SK-MEL-5 (cell line): ENCODE measurements around the gene ZNF521. TPM values are rescaled to one million over a fixed set of nuclear protein-coding genes. Genes with fewer than 3 reads are reported as not detected.
"Not testable (repeated sequence)": the region's sequence is repeated elsewhere in the genome, so short reads cannot be mapped to it uniquely, and the experiment has no call there.

Source experiments
- DNase-seq: peaks from one replicate; pipeline ENCODE4 v3.0.0-alpha.2; 2016; ENCODE audit warnings: low read depth, low spot score
- in situ Hi-C: cut with HindIII; loops from 2 replicates; pipeline ENCODE4 v1.10.0; 2016; ENCODE audit warnings: low sequenced_read_pairs, high pct_unique_total_duplicates, low pct_unique_long_range_greater_than_20kb
- total RNA-seq: library from RNA; depleted of rRNA; stranded (reverse); fragments of >200 nt; shearing (Covaris generic); gene quantifications from 2 replicates; pipeline ENCODE4 v1.2.3, GENCODE V29; 2014

ZNF521 gene
- total RNA-seq, 1 experiment from 2014 or later = 1.9 TPM

DNA sequence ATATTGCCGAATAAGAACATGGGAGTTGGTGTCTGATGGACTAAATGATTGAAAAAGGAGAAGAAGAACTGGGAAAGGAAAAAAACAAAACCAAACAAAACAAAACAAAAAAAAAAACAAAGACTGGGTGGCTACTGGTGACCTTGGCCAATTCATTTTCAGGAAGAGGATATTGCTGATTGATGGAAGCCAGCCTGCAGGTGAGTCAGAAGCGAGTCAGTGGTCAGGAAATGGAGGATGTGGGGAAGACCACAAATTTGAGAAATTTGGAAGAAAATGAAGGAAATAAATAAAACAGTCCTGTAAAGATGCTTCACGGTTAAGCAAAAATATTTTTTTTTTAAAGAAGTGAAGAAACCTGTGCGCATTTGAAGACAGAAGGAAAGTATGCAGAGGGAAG is 296.9 kb downstream of the ZNF521 start:
- in situ Hi-C loops = no loop called here
- DNase-seq = no peak

DNA sequence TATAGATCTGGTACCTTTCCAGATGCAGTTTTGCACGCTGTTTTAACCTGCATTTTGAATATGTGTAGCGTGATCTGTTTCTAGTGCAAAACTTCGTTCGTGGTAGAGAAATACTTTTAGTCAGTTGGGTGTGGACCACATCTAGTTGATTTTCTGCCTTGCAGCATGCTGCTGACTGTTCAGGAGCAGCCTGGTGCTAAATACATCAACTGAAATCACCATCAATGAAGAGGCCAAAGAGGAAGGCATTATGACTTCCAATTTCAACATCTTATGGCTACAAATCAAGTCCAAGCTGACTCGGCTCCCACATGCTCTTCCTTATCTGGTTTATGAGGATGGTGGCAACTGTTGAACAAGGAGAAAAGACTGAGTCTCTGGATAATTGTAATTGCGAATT is 298.5 kb downstream of the ZNF521 start:
- in situ Hi-C loops = no loop called here
- DNase-seq = no peak

DNA sequence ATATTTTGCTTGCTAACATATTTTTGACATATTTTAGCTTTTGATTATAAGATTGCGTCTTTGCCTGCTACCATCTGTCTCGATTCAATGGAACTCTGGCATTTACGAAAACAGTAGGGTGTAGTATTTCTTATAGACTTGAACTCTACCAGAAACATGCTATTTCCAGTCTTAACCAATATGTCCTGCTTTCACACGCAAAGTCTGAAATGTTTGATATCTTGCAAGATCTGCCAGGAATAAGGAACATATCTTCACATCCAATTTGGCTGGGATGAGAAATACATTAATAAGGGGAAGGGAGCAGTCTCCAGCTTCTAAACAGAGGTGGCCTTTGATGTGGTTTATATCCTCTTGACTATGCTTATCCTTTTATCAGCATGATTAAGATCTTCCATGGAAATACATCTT is 299.4 kb downstream of the ZNF521 start:
- DNase-seq = no peak
- in situ Hi-C loops = no loop called here

DNA sequence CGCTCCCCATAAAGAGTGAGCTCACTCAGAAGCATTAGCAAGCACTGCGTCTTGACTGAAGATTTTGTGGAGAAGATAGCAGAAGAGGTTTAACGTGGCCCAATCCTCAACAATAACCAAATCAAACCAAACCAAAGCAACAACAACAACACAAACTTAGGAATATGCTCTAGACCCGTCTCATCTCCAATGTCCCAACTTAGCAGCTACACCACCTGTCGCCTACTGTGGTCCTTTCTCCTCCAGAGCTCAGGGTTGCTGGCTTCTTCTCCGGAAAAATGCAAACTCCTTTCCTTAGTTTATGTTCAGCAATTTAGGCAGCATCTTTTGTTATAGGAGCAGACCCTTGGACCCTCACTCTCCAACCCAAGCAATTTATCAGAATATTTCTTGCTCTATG is 301.4 kb downstream of the ZNF521 start:
- in situ Hi-C loops = no loop called here
- no peak for DNase-seq

DNA sequence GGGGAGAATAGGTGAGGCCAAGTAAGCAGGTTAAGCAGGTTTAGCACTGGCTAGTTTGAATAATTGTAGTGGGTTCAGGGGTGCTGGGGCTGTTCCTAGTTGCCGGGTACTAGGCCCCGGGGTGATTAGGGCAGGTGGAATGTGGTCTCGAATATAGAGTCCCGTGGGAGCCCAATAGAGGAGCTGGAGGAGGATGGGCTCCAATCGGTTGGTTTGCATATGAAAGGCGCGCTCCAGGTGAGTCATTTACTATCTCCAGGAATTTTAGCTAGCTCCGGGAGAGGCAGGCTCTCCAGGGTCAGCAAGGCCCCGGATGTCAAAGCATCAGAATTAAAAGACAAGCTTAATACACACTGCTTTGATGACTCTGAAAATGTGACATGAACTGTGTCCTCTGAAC is 304.0 kb downstream of the ZNF521 start:
- DNase-seq = no peak
- in situ Hi-C loops = no loop called here

DNA sequence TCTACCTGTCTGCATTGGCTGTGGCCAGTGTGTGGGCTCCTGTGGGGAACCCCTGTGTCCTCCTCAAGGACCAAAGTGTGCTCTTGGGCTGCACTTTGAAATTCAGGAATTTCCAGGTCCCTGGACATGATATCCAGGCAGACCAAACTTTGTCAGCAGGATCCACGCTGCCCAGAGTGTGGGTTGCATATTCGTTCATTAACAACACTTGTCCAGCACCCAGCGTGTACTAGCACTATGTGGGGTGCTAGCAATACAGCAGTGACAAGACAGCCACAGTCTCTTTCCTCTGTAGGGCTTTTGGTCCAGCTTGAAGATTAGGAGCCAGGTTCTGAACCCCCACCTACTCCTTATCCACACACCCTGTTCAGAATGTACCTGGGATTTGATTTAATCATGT is 304.5 kb downstream of the ZNF521 start:
- no peak for DNase-seq
- in situ Hi-C loops = no loop called here

DNA sequence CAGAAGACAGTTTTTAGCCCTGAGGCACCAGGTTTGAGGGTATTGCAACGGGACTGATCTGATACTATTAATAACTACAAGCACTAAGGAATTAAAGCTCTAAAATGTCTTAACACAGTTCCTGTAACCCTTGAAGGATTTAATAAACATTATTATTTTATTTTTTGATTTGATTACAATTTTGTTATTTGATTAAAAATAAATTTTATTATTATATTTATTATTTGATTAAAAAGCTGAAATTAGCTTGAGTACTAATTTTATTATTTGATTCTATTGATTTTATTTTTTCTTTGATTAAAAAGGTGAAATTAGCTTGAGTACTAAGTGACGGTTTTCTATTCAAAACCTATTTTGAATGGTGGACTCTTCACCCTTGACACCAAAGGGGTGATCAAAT is 307.3 kb downstream of the ZNF521 start:
- in situ Hi-C loops = no loop called here
- no peak for DNase-seq

DNA sequence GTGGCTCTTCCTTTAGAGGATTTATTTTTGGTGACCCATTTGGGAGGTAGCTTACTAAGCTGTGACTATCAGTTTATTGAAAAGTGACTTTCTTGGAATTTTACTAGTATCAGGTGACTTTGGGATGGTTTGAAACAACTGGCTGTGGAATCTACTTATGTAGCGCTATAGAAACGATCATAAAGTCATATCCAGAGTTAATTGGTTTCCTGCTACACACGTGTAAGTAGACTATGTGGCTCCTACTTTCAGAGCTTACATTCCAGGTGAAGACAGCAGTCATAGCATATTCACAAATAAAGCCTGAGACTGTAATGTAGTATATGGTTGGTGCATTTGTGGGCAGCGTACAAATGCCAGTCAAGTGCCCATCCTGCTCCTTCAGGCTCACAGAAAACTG is 308.9 kb downstream of the ZNF521 start:
- in situ Hi-C loops = no loop called here

DNA sequence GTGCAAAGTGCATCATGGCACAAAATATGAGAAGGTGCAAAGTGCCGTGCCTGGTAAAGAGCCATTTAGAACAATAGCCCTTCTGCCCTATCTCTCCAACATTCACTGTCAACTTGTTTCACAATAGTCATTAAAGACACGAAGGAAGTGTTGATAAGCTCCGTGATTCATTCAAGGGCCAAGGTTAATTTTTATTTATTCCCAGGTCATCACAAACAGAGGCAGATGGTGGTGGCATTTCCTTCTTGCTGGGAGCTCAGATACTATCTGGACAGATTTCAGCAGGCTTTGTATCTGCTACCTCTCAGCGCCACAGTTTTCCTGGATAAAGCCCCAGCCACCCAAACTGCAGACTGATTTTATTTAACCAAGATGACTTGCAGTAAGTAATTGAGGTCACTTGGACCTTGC is 309.3 kb downstream of the ZNF521 start:
- DNase-seq = no peak
- in situ Hi-C loops = no loop called here

More for the DNA sequence above, 308.9 kb downstream of the ZNF521 start:
- no peak for DNase-seq

DNA sequence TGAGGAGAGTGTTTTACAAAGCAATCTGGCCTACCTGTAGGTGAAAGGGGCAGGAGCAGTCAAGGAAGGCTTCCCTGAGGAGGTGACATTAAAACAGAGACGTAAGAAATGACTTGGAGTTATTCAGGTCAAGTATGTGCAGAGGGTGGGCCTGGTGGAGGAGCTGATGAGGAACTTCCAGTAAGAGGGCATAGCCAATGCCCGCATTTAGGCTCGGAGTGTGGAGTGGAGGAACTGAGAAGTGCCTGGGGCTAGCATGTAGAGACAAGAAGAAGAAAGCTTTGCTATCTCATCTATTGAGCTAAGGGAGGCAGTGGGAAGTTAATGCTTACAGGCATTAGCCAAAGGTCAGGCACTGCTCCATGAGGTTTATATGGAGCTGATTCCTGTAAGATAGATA is 312.2 kb downstream of the ZNF521 start:
- DNase-seq = no peak
- in situ Hi-C loops = no loop called here

DNA sequence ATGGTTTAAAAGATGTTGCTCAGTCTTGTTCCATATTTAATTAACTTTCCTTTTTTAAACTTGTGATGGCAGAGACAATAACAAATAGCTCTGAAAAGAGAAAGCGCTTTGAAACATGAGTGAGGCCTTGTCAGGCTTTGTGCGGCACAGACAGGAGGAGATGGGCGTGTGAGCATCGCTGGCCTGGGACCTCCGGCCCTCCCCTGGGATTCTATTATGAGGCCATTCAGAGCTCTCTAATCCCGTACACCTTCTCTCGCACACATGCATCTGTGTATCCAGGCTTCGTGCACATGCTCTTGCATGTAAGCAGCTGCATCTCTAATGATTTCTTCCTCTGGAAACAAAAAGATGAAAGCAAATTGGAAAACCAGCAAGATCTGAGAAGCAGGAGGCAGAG is 313.7 kb downstream of the ZNF521 start:
- in situ Hi-C loops = no loop called here
- no peak for DNase-seq

DNA sequence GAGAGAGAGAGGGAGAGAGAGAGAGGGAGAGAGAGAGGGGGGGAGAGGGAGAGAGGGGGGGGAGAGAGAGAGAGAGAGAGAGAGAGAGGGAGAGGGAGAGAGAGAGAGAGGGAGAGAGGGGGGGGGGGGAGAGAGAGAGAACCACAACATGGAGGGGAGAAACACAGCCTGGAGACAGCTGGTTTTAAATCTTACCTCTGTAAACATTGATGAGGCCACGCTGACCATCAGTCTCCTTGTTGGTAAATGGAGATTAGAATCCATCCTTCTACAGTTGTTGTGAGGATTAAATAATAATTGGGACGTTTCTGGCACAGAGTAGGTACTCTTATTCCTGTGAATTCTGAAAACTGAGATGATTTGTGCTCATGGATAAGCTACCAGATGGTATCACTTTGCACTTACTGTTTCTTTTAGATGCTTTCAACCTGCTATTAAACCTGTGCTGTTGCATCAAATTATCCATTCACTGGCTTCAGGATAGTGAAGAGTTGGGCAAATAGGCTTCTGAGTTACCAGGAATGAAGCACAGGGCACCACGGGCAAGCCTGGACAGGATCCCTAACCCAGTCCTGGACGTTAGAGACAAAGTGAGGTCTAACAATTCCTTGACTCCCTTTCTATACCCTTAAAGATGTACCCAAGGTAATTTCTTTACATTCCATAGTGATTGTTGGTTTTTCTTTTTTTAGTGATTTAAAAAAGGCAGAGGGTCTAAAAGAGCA is 318.1 kb downstream of the ZNF521 start:
- in situ Hi-C loops = no loop called here
- no peak for DNase-seq

DNA sequence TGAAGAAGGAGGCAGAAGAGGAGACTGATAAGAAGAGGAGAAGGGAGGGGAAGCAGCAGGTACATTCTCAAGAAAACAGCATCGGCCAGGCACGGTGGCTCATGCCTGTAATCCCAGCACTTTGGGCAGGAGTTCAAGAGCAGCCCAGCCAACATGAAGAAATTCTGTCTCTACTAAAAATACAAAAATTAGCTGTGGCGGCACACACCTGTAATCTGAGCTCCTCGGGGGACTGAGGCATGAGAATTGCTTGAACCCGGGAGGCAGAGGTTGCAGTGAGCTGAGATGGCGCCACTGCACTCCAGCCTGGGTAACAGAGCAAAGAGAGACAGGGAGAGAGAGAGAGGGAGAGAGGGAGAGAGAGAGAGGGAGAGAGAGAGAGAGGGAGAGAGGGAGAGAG is 318.8 kb downstream of the ZNF521 start:
- DNase-seq, in situ Hi-C loops: not testable (repeated sequence)

DNA sequence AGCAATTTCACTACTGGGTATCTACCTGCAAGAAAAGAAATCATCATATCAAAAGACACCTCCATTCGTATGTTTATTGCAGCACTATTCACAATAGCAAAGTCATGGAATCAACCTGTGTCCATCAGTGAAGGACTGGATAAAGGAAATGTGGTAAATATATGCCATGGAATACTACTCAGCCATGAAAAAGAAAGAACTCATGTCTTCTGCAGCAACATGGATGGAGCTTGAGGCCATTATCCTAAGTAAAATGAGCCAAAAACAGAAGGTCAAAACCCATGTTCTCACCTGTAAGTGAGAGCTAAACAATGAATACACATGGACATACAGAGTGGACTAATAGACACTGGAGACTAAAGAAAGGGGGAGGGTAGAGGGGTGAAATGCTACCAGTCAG is 322.2 kb downstream of the ZNF521 start:
- DNase-seq = no peak
- in situ Hi-C loops = no loop called here

DNA sequence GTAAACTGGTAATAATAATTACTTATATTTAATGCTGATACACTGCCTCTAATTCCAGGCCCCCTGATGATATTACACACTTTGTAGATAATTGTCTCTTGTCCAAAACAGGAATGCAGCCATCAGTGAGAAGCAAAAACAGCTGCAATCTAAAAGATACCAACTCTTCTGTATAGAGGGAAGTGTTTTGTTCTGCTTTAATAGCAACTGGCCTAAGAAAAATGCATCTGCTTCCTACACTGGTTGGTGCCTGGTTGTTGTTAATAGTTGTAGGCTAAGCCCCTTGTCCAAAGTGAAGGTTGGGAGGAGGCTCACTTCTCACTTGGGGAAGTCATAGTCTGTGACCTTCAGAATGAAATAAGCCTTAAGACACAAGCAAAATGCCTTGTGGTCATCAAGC is 332.0 kb downstream of the ZNF521 start:
- in situ Hi-C loops = no loop called here
- DNase-seq = no peak

DNA sequence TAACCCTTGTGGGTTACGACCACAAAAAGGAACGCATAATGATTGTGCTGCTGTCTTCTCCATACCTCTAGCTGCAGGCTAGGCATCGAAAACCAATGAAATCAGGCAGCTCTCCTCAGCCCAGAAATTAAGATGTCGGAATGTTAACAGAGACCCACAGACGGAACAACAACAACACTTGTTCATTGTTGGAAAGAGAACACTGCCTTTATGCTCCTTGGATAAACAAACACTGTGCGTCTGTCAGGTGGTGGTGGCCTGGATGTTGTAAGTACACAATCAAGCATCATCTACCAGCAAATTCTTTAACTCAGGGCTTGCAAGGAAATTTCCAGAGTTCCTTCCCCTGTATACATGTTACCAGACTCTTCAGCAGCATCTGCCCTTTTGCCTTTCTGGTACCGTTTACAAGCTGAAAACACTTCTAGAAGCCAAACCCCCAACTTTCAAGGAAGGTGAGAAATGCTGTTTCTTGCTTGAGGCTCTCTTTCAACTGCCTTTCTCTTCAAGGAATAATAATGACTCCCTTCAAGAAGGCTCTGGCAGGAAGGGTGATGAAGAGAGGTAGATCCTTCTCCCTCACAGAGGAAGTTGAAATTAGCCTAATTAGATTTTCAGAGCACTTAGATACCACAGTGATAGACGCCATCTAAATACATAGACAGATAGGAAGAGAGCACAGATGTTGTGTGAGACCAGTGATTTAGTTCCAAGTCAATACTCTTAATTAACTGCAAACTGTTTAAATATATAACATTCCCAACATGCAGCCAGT is 332.7 kb downstream of the ZNF521 start:
- DNase-seq = peak; percentile 89
- in situ Hi-C loops = no loop called here

DNA sequence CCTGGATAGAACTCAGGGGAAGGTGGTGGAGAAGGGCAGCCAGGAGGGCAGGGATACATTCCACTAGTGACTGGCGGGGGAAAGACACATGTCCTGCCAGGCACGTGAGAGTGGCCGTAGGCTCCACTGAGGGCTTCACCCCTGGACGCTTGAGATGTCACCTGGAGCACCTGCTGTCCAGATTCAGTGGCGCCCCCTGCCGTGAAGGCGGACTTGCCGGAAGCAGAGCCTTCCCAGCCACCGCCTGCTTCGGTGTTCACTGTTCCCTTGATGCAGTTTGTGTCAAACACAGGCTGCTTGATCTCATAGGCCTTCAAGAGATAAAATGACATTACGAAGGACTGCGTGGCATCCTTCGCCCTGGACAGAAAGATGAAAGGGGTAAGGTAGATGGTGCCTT is 335.3 kb downstream of the ZNF521 start:
- no peak for DNase-seq
- in situ Hi-C loops = no loop called here

DNA sequence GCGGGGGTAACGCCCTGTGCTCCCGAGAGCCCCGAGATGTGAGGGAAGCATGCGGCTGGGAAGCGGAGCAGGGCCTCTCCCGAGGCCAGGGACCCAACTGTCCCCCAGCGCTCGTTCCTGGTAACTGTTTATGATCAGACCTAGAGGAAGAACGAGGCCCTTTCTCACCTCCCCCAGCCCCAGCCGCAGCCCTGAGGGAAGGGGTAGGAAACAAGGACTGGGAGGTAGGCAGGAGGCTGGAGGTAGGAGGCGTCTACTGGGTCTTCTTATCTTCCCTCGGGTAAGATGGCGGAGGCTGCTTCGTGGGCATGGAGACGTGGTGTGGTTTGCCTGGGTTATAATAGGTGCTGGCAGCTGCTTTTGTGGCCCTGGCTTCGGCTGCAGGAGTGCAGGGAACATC is 335.8 kb downstream of the ZNF521 start:
- no peak for DNase-seq
- in situ Hi-C loops = no loop called here
